HG02885 (cell line): Measurements from ENCODE around the gene TMEM207.
"Not testable (repeated sequence)": the region's sequence is repeated elsewhere in the genome, so short reads cannot be mapped to it uniquely, and the experiment has no call there.

Source experiments
- ATAC-seq: cut with Tn5 transposase; IDR thresholded peaks from one replicate; pipeline ENCODE4 v1.9.1; 2021; ENCODE audit warnings: mild to moderate bottlenecking; ENCODE audit not compliant: unreplicated experiment, poor library complexity

The TMEM207 gene

DNA sequence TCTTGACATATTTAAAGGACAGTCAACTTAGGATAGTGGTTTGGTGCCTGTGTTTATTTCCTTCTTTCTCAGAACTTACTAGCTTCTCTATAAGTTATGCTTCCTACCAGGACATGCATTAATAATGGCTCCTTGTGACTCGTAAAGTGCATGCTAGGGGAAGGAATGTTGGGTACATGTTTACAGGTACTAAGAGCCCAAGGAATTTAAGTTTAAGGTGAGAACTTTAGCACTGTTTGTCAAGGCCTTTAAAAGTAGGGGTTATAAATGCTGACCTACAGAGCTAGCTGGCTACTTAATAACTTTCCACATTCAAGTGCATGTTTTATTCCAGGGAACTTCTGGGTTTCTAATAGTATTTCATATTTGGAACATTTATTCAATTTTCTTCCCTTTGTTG is at the start of gene TMEM207:
TSS of gene TMEM207 (minus strand) at position 101 of the 400 bp plus-strand sequence. CDS start at position 9, 92 bp downstream.
- no peak for ATAC-seq

DNA sequence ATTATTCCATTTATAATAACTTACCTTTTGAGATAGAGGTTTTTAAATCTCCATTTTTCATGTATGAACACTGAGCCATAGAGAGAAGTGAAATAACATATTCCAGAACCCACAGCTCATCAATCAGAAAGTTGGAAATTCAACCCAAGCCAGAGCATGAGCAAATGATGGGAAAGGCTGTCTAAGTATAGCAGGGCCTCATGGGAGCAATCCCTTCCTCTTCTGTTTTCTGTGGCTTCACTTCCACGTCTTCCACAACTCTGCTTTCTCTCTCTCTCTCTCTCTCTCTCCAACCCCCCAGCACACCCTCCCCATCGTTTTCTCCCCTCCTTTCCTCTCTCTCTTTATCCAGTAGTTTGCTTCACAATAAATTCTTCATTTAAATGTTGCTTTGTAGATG is 49.4 kb upstream of the TMEM207 start:
- no peak for ATAC-seq

DNA sequence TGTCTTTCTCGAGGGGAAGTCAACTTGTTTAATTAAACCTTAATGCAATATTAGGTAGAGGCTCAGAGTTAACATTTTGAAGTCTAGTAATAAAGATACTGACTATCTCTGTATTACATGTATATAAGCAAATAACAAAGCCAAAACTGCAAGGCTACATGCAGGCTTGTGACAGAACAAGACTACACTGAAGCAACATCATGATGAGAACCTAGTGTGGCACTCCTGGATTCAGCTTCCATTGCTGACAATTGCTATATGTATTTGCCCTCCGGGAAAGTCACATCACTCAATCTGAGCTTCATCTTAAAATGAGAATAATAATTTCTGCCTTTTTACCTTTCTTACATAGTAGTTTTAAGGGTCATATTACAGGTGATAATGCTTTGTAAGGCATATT is 48.6 kb upstream of the TMEM207 start:
- no peak for ATAC-seq

DNA sequence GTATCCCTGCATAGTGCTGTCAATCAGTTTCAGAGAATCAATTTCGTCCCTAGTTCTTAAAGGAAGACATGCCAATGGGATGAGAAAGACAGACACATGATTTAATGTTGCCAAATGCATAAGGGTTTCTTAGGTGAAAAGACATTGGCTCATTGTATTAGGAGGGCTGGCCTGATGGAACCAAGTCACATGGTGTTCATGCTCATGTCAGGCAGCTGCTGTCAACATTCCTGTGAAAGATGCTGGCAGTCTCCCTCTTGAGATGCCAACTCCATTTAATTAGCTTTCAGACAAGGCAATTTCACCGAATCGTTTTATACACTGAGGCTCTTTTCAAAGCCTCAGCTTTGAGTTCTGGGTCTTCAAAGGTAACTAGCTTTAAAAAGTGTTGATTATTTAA is 48.1 kb upstream of the TMEM207 start:
- no peak for ATAC-seq

DNA sequence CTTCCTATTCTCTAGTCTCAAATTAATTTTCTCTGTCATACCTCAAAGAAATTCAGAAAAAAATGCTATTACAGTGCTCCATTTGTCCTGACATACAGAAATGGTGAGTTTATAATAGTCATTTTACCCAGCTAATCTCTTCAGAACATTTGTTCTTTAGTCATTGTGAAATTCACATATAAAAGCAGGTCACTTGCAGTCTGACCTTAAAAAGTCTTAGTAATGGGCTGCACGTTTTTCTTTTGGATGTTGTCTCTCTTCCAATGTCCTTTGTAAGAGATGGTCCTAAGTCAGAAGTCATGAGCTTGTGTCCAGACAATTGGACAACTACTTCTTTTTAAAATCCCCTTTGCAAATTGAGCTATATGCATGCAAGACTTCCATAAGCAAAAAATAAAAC is 47.2 kb upstream of the TMEM207 start:
- no peak for ATAC-seq

DNA sequence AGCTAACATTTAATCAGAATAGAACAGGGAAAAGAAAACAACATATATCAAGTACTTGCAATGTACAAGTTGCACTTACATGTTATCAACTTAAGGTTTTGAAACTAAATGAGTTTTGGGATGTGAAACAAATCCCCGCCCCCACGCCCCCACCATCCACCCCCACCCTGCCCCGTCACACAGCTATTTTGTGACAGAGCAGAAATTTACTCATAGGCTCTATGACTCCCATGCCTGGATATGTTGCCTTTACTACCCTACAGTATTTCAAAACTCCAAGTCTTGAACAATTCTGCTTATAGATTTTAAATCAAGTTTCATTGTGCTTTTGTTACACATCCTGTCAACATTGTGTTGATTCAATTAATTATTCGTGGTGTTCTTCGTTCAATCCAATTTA is 46.1 kb upstream of the TMEM207 start:
- ATAC-seq: no peak

DNA sequence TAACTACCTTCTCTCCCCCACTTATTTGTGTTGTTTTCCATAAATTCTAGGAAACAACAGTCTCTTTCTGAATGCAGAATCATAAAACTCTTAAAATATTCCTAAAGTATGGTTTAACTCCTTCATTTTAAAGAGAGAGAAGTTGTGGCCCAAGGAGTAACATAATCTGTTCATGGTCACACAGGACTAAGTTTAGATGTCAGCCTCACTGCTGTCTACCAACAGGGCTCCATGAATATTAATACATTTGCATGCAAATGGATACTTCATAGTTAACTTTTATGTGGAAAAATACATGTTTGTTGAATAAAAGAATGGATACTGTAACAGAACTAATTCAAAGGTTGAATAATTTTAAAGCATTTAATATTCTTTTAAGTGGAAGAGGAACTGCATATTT is 45.7 kb upstream of the TMEM207 start:
- ATAC-seq: no peak

DNA sequence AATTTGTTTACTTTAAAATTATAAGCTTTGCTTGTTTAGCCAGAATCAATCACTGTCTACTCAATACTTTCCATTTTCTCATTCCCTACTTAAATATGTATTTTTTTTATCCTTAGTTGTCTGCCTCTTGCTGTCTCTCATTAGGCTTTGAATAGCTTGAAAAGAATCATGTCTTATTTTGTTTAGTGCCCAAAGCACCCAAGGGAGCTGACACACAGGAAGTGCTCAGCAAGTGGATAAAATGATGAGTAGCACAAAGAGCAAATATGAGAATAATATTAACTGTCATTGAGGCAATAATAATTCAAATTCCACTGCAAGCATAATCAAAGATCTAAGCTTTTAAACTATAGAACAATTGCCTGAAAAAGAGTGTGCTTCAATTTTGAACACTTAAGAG is 45.2 kb upstream of the TMEM207 start:
- ATAC-seq: no peak

DNA sequence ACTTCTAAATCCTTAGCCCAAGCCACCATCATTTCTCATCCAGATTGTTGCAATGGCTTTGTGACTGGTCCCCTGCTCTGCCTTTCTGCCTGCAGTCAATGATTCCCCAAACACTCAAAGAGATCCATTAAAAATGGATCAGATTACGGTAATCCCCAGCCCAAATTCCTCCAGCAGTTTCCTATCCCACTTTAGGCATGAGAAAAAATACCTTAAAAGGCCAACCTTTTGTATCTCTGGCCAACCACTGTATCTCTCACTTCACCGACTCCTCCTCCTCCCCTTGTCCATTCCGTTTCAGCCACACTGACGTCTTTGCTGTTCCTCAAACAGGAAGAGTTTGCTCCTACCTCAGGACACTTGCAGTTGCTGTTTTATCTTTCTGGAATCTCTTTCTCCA is 43.3 kb upstream of the TMEM207 start:
- ATAC-seq: no peak

DNA sequence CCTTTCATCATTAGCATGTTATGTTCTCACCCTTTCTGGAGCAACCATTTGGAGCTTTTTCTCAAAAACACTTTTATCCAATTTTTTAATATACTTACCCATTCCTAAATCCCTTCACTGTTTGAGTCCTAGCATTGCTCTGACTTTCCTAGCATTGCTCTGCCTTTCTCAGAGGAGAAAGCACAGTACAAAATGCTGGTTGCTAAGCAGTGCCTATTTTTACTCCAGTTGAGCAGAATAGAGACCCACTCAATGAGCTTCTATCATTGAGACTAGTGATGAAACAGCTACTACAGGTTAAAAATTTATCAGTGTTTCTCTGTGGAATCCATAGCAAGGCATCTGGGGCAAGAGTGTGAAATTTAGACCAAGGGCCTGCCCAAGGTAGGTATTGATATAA is 42.4 kb upstream of the TMEM207 start:
- ATAC-seq: no peak

DNA sequence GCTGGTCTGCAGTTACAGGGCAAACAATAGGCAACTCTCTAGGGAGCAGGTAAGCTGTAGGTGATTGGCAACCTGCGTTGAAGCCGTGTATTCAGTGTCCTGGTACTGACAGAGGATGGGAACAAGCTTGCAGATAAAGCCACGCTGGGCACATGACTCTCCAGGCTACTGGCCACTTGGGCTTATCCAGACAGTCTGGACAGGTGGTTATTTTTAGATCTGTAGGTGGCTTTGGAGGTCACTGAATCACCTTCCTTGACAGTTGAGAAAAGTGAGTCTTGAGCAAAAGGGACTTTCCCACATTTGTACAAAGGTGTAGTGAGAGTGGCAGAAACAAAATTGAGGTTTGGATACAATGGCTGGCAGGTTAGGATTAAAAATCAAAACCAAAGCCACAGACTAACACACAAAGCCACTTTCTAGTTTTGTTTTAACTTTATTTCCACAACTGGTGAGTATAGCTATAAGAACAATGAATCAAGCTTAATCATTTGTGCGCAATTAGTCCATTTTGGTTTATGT is 41.9 kb upstream of the TMEM207 start:
- no peak for ATAC-seq

DNA sequence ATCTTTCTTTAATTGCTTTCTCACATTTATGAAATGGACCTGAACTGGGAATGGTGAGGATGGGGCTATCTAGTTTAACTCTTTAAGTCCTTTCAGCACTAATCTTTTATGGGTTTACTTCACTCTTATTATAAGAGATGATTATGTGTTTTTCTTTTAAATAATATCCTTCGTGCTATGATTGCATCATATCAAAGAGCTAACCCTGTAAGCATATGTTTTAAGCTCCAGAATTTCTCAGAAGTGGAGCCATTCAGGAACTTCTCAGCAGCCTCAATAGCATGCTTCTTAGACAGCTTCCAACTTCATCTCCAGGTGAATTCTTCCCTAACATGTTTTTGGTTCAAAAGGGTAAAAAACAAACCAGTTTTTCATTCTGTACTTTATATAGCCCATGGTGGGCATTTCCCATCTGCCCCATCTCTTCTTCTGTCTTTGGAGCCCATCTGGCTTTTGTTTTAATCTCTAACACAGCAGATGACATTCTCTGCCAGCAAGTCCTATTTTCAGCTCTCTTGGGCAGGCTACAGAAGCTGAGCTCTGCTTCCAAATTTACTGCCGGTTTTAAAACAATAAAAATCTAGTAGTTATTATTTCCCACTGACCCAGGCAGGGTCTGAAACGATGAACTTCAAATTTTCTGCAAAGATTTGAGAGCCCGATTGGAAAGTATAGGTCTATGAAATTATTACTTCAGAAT is 37.4 kb upstream of the TMEM207 start:
- no peak for ATAC-seq

DNA sequence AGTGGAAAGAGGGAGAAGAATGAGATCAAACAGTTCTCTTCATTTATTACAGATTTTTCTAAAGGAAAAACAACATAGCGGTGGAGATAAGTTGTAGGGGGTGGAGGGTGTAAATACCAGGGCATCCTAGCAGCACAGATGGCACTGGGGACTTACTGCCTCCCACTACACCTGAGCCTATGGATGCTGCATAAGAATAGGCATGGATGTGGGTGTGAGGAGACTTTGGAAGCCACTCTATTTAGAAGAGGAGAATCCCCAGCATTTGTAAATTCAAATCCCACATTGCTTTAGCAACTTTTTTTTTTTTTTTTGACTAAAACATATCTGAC is 36.8 kb upstream of the TMEM207 start:
- ATAC-seq: no peak

DNA sequence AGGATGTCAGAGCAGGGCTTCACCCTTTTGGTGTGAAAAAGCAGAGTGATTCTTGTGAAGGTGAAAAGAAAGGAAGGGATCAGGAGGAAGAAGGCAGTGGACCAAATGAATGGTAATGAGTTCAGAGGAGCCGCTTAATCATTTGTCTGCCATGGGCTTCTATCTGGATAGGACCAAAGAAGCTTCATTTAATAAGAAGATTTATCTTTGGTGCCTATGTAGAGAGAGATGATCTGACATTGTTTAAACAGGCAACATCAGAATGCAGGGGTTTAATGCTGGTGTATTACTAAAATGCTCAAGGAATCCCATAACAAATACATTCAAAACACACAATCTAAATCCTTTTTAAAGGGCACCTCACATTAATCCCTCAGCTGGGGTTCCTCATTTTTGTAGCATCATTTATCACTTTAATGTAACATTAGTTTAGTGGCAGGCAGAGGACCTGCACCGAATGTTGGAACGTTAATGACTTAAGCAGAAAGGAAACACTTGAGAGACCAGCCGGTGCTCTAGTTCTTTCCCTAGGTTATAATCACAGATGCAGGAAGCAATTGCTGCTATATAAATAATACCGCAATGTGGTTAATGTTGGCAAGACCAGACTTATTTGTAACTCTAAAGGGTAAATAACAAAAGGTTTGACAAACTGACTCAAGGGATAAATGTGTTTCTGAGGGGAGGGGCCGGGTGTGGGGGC is 36.3 kb upstream of the TMEM207 start:
- ATAC-seq: no peak

DNA sequence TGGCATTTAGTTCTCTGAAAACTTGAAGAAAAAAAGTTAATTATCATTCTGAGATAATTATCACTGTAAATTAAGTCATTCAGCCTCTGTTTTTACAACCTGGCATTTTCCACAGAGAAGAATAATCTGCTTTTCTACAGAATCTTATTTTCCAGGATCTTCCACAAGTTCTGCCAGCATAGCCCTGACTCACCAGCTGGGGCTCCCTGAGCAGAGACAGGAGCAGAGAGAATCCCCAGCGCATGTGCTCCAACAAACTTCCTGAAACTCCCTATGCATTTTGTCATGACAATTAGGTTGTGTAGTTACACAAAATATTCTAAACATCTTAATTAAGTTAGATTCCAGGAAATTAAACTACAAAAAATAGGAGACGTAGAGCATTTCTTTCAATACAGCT is 32.1 kb upstream of the TMEM207 start:
- no peak for ATAC-seq

DNA sequence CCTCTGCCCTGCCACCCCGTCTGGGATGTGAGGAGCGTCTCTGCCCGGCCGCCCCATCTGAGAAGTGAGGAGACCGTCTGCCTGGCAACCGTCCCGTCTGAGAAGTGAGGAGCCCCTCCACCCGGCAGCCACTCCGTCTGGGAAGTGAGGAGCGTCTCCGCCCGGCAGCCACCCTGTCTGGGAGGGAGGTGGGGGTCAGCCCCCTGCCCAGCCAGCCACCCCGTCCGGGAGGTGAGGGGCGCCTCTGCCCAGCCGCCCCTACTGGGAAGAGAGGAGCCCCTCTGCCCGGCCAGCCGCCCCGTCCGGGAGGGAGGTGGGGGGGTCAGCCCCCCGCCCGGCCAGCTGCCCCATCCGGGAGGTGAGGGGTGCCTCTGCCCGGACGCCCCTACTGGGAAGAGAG is 23.6 kb upstream of the TMEM207 start:
- ATAC-seq: not testable (repeated sequence)

DNA sequence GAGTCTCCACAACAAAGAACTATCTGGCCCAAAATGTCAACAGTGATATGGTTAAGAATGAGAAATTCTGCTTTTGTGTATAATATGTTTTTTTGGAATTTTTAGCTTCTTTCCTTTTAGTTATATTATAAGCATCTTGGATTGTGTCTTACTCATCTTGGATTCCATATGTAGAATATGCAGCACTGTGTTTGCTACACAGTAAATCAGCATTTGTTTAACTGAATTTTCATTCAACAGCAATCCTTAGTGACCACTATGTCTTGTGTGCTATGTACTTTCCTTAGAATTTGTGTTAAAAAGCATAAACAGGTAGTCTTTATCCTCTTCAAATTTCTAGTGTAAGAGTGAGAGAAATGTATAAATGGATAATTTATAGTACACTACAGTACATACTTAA is 18.2 kb upstream of the TMEM207 start:
- ATAC-seq: no peak

DNA sequence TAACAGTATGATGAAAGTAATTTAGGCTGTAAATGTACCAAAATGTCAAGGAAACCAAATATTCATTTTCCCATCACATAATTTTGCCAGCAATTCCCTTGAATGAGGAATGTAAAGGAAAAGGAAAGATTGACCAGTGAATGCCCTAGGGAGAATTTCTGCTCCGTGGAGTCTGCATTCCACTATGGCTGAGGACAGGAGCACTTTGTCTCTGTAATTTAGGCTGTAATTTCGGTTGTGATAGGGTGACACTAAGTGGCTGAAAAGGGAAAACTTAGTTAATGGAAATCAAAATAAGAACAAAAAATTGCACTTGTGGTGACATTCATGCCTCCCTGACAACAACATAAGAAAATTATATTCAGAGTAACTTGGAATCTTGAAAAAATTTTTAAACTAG is 8.3 kb upstream of the TMEM207 start:
- ATAC-seq: no peak

DNA sequence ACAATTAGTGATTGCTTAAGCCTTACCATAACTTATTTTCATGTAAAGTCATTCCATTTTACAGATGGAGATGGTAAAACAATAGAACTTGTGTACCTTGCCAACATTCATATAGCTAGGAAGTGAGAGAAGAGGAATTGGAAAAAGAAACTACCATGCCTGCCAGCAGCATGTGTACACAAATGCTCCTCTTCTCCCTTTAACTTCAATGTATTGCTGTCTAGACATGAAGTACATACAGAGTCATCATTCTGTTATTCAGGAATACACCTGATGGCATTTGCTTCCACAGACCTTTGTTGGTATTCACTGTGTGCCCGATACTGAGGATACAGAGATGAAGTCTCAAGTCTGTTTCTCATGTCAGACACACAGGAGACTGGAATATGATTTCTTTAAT is 7.1 kb upstream of the TMEM207 start:
- no peak for ATAC-seq

DNA sequence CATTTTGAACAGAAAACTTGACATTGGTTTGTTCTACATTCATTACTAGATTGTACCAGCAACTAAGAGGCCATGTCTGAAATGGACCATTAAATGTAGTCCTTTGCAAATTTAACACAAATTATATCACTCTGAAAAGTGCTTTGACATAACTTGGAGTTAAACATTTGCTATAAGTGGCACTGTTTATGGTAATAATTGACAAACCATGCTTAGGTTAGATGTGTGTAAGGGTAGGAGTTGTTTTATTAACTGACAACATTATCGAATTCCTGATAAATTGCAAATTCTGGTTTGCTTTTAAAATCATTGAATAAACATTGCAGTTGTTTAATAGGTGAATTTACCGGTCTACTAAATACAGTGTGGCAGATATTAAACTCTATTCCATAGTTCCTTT is 6.1 kb upstream of the TMEM207 start:
- no peak for ATAC-seq

DNA sequence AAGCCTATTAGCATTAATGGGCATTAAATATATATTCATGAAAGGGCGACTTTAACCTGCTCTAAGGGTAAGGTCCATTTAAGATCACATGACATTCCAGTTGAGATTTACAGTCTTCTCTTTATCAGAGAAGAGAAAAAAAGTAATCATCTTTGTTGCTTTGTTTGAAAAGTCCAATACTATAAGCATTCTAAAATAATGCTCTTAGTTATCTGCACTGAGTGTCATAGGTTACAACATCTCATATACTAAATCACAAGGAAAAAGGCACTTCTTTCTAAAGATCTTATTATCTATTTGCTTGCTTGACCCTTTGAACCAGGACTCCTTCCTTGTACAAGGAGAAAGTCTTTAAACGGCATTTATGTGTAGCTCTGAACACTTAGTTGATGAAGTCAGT is 1.4 kb downstream of the TMEM207 start:
- ATAC-seq: no peak
